MG63 (cell line): ENCODE data around the gene ZBTB25. TPM values are rescaled to one million over a fixed set of nuclear protein-coding genes. Genes with fewer than 3 reads are reported as not detected.

Experiments
- DNase-seq: peaks from one replicate; pipeline ENCODE4 v3.0.0-alpha.2; 2020
- H3K27me3 ChIP-seq: fragments of 250-450 bp; sonication (Bioruptor Pico); 2 replicates; pipeline ENCODE4 v1.5.1; 2020; ENCODE audit warnings: mild to moderate bottlenecking, moderate library complexity
- H3K36me3 ChIP-seq: fragments of 250-450 bp; sonication (Bioruptor Pico); 2 replicates; pipeline ENCODE4 v1.5.1; 2020; ENCODE audit warnings: mild to moderate bottlenecking, moderate library complexity
- H3K4me3 ChIP-seq: fragments of 250-450 bp; sonication (Bioruptor Pico); 2 replicates; pipeline ENCODE4 v1.5.1; 2020; ENCODE audit warnings: mild to moderate bottlenecking, moderate library complexity
- H3K9me3 ChIP-seq: fragments of 250-450 bp; sonication (Bioruptor Pico); 2 replicates; pipeline ENCODE4 v1.5.1; 2020; ENCODE audit warnings: mild to moderate bottlenecking, moderate library complexity
- total RNA-seq: library from RNA; depleted of rRNA; stranded (reverse); fragments of >200 nt; shearing (Covaris generic); gene quantifications from 2 replicates; pipeline ENCODE4 v1.2.3, GENCODE V29; 2014; ENCODE audit warnings: low replicate concordance; rRNA removed

The ZBTB25 gene
- 0.57 and 1.6 TPM in 2 replicates for total RNA-seq

- Histone ChIP-seq H3K36me3 (no peaks in the 10 kb centered on the region; the same call in 1 of the 2 replicates), H3K9me3 (no peaks in the 10 kb centered on the region), H3K4me3 (peak within 1 kb of the TSS; percentile 78), H3K27me3 (no peaks in the 10 kb centered on the region)
- DNase-seq, result peak; percentile 95
Measured at GRCh38 chr14:64503434-64504309, at the start of gene ZBTB25. Gene ZBTB25, minus strand, starts transcription at chr14:64503838. Its CDS starts 13,305 bp downstream, at chr14:64490533.

- Histone ChIP-seq H3K36me3 (no peaks in the 10 kb centered on the region), H3K9me3 (no peaks in the 10 kb centered on the region), H3K27me3 (no peaks in the 10 kb centered on the region), H3K4me3 (no peak overlapping the region)
- no peak for DNase-seq
Measured at GRCh38 chr14:64550621-64551333, 47.1 kb upstream of the ZBTB25 start.

GRCh38 chr14:64549791-64550620, 46.4 kb upstream of the ZBTB25 start, which contains the start of gene PPP1R36:
Gene PPP1R36, plus strand, starts transcription at chr14:64549961. Its CDS starts 37 bp downstream, at chr14:64549998.
- no peak within 1 kb of the TSS for H3K4me3 ChIP-seq
- no peaks in the 10 kb centered on the region for H3K9me3 ChIP-seq
- H3K36me3 ChIP-seq, result no peaks in the 10 kb centered on the region
- H3K27me3 ChIP-seq, result no peaks in the 10 kb centered on the region
- peak; percentile 11 for DNase-seq

- DNase-seq, result no peak
- no peak overlapping the region for H3K4me3 ChIP-seq
Measured at GRCh38 chr14:64549016-64549415, 45.4 kb upstream of the ZBTB25 start.

GRCh38 chr14:64544607-64545312, 41.1 kb upstream of the ZBTB25 start:
- no peaks in the 10 kb centered on the region for H3K9me3 ChIP-seq
- H3K36me3 ChIP-seq, result no peaks in the 10 kb centered on the region
- no peak overlapping the region for H3K4me3 ChIP-seq
- H3K27me3 ChIP-seq, result no peaks in the 10 kb centered on the region
- DNase-seq, result no peak

More at GRCh38 chr14:64549016-64549415, 45.4 kb upstream of the ZBTB25 start:
- H3K36me3 ChIP-seq, result no peaks in the 10 kb centered on the region
- H3K27me3 ChIP-seq, result no peaks in the 10 kb centered on the region
- no peaks in the 10 kb centered on the region for H3K9me3 ChIP-seq

GRCh38 chr14:64542836-64543201, 39.2 kb upstream of the ZBTB25 start:
- Histone ChIP-seq H3K9me3 (no peaks in the 10 kb centered on the region), H3K27me3 (no peaks in the 10 kb centered on the region), H3K36me3 (no peaks in the 10 kb centered on the region), H3K4me3 (no peak overlapping the region; the same call in 1 of the 2 replicates)
- no peak for DNase-seq

GRCh38 chr14:64541972-64542835, 38.6 kb upstream of the ZBTB25 start:
- Histone ChIP-seq H3K27me3 (no peaks in the 10 kb centered on the region), H3K4me3 (peak overlapping the region; percentile 13; the same call in 1 of the 2 replicates)
- DNase-seq, result no peak

GRCh38 chr14:64541261-64541971, 37.8 kb upstream of the ZBTB25 start:
- H3K4me3 ChIP-seq, result no peak overlapping the region
- no peaks in the 10 kb centered on the region for H3K36me3 ChIP-seq
- no peaks in the 10 kb centered on the region for H3K27me3 ChIP-seq
- no peaks in the 10 kb centered on the region for H3K9me3 ChIP-seq
- DNase-seq, result no peak

More at GRCh38 chr14:64541972-64542835, 38.6 kb upstream of the ZBTB25 start:
- Histone ChIP-seq H3K9me3 (no peaks in the 10 kb centered on the region), H3K36me3 (no peaks in the 10 kb centered on the region)

- Histone ChIP-seq H3K36me3 (no peaks in the 10 kb centered on the region), H3K9me3 (no peaks in the 10 kb centered on the region), H3K4me3 (peak within 1 kb of the TSS; percentile 49), H3K27me3 (no peaks in the 10 kb centered on the region)
- DNase-seq, result peak; percentile 98
Measured at GRCh38 chr14:64540208-64541202, 36.9 kb upstream of the ZBTB25 start, which contains the start of gene HSPA2. Gene HSPA2, plus strand, starts transcription at chr14:64540741. Its CDS starts 109 bp downstream, at chr14:64540850.

- H3K9me3 ChIP-seq, result no peaks in the 10 kb centered on the region
- DNase-seq, result no peak
- no peaks in the 10 kb centered on the region for H3K36me3 ChIP-seq
- H3K4me3 ChIP-seq, result no peak overlapping the region
- H3K27me3 ChIP-seq, result no peaks in the 10 kb centered on the region
Measured at GRCh38 chr14:64536488-64537245, 33.0 kb upstream of the ZBTB25 start.

GRCh38 chr14:64531567-64531966, 27.9 kb upstream of the ZBTB25 start:
- no peaks in the 10 kb centered on the region for H3K27me3 ChIP-seq
- no peaks in the 10 kb centered on the region for H3K9me3 ChIP-seq
- DNase-seq, result no peak
- no peak overlapping the region for H3K4me3 ChIP-seq
- peaks cover 2% of the 10 kb centered on the region; the same call in 1 of the 2 replicates for H3K36me3 ChIP-seq

- Histone ChIP-seq H3K4me3 (no peak overlapping the region), H3K36me3 (peaks cover 39% of the 10 kb centered on the region), H3K9me3 (no peaks in the 10 kb centered on the region), H3K27me3 (no peaks in the 10 kb centered on the region)
- no peak for DNase-seq
Measured at GRCh38 chr14:64525354-64525753, 21.7 kb upstream of the ZBTB25 start.
